ENCODE measurements around the gene SDHC.
A peak's percentile ranks its signal among the peaks of the same experiment; 100 is the strongest.

The SDHC gene, protein sequence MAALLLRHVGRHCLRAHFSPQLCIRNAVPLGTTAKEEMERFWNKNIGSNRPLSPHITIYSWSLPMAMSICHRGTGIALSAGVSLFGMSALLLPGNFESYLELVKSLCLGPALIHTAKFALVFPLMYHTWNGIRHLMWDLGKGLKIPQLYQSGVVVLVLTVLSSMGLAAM

DNA sequence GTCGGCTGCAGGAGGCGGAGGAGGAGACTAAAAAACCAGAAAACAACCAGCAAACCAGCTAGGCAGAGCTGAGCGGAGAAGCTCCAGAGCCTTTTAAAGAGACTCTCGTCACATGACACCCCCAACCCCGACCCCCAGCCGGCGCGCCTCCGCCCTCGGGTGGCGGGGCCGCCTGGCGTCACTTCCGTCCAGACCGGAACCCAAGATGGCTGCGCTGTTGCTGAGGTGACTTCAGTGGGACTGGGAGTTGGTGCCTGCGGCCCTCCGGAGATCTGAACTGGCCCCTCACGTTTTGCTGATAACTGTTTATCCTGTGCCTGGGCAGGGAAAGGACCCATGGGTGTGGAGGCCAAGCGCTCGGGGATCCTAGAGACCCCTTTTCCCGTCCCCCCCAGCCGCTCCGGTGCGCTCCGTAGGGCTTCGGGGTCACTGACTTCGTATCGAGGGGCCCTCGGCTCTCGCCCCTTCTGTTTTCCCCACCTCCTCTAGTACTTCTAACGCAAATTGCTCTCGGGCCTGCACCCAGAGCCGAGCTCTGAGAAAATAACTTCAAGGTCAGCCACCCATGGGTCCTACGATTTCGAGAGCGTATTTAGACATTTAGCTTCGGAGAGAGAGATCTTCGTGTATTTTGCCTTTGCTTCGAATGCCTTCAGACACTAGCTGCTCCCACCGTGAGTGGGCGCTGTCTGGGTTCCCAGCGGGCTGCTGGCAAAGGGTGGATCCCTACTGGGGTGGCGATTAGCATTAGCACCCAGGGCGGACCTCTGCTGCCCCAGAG, at the start of gene SDHC:
Gene SDHC, plus strand, starts transcription at position 181 of the 781 bp plus-strand sequence. Its CDS starts 25 bp downstream, at position 206.
- ATAC-seq = peak; percentile 99
- DNase-seq = peak; percentile 90

DNA sequence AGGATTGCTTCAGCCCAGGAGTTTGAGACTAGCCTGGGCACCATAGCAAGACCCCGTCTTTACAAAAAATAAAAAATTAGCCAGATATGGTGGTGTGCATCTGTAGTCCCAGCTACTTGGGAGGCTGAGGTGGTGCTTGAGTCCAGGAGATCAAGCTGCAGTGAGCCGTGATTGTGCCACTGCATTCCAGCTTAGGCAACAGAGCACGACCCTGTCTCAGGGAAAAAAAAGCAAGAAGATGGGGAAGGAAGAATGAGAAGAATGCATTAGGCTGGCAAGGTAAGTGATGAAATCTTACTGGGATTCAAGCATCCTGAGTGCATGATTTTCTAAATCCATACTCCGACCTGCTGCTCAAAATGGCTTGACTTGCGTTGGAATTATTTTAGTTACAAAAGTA, 48.9 kb upstream of the SDHC start:
- DNase-seq (no peak), ATAC-seq (no peak)

DNA sequence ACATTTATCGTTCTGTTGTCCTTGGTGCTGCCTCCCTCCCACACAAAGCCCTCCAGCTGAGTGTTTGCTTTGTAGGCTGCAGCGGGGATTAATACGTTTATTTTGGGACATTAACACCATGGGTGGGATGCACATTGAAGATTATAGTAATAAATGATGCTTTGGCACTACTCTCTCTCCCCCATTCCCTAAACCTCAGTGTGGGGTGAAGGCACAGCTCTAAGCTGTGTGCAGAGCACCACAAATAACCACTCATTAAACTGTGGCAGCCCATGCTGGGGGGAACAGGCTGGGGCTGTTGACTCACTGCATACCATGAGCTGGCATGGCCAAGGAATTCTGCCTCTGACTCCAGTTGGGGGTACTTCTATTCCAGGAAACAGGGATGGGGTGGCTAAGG, 48.0 kb upstream of the SDHC start:
- no peak for ATAC-seq

DNA sequence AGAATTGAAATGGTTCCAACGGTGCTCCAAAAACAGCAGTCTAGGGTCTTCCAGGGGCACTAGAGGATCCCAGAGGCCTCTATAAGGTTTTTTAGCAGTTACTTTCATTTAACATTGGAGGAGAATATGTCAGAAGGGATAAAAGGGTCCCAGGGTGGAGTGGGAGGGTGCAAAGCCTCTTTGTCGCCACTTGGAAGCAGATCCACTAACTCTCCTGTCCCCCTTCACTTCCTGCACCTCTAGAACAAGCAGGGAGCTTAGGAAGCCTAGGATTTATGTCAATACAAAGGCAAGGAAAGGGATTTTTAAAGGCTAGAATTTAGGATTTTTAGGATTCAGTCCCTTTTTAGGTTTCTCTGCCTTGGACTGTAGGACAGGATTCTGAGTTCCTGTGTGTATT, 47.3 kb upstream of the SDHC start:
- DNase-seq (no peak), ATAC-seq (no peak)

More for the DNA sequence above, 48.0 kb upstream of the SDHC start:
- no peak for DNase-seq

DNA sequence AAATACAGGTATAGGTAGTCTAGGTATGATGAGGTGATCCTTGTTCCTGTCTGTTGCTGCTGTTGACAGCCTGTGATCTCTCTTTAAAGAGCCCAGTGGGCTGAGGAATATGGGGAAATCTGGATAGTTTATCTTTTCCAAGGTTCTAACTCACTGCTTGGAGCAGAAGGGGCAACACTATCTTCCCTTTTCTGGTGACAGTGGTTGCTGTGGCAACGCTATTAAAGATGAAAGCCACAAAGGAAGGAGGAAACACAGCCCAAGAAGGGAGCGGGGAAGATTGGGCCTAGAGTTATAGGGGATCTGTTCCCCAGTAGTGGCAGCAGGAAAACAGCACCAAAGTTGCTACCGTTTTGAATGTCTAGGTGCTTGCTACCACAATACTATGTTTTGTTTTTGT, 46.9 kb upstream of the SDHC start:
- ATAC-seq (no peak), DNase-seq (no peak)

DNA sequence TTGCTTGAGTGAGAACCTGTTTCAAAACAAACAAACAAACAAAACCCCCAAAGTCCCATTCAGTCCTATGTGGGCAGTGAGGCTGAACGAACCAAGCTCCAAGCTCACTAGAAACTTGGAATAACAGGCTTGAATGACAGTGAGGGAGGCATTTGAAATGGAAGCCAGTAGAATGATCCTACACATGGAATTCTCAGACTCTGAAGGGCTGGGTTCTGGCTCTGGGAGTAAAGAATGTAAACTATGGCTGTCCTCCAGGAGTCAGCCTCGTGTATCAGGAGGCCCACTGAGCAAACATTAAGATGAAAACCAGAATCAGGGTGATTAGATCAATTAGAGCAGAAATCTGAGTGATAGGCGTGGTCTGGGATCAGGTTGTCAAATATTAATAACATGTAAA, 40.8 kb upstream of the SDHC start:
- no peak for ATAC-seq
- no peak for DNase-seq

DNA sequence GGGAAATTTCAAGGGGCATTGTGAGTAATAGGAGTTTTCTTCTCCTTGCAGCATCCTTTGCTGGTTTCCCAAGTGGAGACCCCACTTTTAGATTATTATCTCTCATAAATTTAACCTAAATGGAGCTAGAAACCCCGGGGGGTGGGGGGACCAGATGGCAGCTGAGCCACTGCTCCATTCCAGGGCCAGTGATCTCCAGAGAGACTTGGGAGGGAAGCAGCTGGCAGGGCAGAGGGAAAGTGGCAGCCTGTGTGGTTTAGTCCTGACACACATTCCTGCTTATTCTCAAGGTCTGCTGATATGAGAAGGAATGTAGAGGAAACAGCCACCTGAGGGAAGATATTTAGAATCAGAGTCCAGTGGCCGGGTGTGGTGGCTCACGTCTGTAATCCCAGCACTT, 39.3 kb upstream of the SDHC start:
- no peak for DNase-seq
- no peak for ATAC-seq

DNA sequence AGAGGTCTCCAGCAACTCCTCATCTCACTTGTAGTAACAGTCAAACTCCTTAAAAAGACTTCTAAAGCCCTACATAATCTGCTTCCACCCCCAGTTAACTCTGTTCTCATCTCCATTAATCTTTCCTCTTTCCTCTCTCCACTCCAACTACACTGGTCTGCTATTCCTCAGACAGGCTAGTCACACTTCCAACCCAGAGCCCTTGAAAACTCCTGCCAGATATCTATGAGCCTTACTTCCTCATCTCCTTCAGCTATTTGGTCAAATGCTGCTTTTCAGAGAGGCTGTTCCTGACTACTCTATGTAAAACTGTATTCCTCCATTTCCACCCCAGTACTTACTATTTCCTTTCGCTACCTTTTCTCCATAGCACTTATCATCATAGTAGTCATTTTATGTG, 31.2 kb upstream of the SDHC start:
- DNase-seq (no peak), ATAC-seq (no peak)

DNA sequence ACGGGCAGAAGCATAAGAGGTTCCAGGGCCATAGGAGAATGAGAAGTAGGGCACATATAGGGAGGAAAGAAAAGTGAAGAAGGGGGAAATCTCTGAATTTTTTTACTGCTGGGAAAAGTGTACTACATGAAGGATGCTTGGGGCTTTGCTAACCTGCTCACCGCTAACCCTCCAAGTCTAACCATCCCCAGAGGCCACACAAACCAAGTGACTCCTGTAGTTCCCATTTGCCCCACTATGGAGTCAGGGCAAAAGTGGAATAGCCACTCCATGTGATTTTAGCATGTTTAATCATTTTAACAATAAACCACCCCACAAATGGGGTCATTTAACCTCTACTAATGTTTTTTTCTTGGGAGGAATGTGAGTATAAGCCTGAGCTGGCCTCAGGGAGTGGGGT, 29.1 kb upstream of the SDHC start:
- ATAC-seq (no peak), DNase-seq (no peak)

DNA sequence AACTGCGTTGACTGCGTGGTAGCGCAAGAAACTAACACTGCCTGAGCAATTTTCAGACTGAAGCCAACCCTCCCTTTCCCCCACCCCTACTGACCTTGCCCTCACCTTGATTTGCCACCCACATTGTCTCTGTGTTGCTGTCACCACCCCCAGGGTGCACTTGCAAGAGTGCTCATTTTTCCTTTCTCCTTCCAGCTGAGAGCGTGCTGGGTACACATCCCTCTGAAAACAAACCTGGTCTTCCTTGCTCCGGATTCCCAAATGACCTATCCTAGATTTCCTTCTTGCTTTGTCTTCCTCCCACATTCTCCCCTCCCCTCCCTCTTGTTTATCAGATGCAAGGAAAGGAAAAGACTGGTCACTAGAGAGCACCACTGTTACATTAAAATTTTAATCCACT, 28.7 kb upstream of the SDHC start:
- DNase-seq (no peak), ATAC-seq (no peak)

DNA sequence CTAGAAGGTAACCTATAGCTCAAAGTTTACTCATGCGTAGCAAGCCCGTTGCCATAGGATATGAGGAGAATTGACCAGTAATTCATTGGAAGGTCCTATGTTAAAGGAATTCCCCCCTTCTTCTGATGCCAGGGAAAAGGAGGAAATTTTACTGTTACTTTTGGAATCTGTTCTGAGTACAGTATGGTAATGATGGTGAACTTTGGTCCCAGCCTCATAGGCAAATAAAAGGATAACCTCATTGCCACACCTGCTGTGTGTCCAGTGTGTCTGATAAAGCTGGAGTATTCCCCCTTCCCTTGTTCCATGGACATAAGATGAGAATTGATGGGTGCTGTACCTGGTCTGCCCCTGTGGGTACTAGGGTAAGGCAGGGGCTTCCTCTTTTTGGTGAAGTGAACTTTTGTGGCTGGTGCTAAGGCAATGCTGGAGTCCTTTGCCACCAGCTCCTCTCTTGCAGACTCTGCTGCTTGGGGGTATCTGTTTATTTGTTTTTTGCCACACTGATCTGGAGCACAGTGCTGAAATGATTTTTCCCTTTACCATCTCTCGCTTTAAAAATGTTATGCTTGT, 26.6 kb upstream of the SDHC start:
- ATAC-seq = no peak
- DNase-seq = no peak

DNA sequence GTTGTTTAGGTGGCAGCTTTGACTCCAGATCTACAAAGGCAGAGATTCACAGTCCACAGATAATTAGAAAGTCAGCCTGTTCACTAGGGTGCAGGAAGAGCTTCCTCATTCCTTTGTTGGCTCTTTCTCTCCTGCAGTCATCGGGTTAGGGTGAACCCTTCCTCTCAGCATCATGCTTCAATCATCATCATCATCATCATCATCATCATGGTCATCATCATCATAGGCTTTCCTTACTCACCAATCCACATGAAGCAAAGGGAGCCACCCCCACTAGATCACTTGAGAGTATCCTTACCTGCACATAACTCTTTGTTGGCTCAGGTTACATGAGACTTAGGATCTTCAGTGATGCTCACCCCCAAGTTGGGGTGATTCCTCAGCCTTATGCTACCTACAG, 23.4 kb upstream of the SDHC start:
- no peak for ATAC-seq
- no peak for DNase-seq

DNA sequence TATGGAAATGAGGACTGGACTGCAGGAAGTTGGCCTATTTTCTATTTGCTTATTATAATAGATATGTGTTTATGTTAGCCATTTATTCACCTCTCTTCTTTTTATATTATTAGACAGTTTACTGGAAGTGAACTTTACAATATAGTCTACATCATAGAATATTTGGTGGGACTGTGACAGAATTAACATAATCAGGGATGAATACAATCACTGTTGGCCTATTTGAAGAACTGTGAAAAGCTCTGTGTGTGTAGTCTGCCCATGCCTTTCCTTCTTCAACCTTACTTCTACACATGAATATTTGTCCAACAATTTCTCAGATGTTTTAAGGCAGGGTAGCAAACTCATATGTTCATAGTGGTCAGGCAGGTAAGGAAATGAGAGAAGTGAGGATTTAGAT, 16.8 kb upstream of the SDHC start:
- DNase-seq = no peak
- no peak for ATAC-seq

DNA sequence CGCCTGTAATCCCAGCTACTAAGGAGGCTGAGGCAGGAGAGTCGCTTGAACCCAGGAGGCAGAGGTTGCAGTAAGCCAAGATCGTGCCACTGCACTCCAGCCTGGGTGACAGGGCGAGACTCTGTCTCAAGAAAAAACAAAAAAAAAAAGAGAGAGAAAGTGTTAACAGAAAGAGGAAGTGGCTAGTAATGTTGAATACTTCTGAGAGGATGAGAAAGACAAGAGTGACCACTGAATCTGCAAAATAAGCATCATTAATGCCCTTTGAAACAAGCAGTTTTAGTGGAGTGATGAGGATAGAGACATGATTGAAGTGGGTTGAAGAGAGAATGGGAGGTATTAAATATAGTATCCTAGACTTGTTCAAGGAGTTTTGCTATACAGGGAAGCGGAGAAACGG, 16.1 kb upstream of the SDHC start:
- DNase-seq = no peak
- ATAC-seq = no peak

DNA sequence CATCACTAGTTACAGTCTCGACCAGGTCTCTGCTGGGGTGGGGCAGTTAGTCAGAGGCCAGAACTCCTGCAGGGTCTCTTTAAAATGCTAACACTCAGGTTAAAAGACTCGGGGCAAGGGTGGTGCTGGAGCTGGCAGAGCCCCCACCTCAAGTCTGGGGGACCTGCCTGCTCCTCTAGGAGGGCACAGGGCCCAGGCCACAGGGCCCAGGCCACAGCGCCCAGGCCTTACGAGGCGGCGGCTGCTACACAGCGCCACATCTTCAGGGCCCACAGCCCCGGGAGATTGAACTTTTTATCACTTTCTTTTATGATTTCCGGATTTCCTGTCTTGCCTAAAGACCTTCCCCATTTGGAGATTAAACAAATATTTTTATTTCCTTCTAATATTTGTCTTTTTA, 14.8 kb upstream of the SDHC start:
- DNase-seq (no peak), ATAC-seq (no peak)

DNA sequence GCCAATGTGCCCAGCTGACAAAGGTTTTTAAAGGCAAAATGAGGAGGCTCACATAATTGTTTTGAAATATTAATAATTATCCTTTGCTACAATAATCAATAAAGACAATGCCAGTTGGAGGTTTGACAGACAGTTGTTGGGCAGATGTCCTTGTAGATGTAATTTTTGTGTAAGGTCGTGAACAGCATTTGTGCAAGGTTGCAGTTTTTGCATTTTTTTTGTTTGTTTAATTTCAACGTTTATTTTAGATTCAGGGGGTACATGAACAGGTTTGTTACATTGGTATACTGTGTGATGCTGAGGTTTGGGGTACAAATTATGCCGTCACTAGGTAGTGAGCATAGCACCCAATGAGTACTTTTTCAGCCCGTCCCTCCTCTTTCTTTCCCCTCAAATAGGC, 13.7 kb upstream of the SDHC start:
- DNase-seq (no peak), ATAC-seq (no peak)

DNA sequence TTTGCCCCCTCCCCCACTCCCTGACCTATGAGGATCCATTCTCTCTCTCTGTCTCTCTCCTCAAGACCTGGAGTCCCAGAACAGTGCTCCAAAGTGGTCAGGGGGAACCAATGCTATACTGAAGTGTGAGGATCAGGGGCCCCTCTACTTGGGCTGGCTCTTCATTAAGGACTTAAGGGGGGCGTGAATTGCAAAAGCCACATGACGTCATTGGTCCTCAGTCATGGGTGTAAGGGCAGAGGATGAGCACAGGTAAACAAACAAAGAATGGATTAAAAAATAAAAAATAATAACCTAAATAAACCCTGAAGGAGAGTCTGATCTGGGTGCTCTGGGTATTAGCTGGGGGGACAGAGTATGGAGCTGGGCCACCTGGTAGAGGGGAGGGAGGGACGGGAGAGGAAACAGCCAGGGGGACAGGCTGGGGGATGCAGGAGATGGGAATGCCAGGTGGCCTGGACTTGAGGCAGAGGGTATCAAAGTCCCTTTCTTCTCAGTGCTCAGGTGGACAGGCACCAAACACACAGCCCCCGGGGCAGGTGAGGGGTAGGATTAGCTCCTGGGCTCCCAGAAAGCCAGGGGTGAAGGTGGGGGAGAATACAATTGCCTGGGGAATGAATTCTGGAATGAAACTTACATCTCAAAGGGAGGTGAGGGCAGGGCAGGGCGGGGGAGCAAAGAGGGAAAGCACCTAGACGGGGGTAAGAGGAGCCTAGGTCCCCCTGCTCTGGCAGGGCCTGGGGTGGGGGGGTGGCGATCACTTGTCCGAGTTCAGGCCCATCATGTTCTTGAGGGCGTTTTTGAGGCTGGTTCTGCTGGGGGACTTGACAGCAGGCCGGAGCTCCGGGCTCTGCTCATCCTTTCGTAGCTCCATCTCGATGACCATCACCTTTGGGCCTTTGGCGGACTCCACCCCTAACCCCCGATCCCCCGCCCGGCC, 9.0 kb upstream of the SDHC start:
- ATAC-seq = no peak

DNA sequence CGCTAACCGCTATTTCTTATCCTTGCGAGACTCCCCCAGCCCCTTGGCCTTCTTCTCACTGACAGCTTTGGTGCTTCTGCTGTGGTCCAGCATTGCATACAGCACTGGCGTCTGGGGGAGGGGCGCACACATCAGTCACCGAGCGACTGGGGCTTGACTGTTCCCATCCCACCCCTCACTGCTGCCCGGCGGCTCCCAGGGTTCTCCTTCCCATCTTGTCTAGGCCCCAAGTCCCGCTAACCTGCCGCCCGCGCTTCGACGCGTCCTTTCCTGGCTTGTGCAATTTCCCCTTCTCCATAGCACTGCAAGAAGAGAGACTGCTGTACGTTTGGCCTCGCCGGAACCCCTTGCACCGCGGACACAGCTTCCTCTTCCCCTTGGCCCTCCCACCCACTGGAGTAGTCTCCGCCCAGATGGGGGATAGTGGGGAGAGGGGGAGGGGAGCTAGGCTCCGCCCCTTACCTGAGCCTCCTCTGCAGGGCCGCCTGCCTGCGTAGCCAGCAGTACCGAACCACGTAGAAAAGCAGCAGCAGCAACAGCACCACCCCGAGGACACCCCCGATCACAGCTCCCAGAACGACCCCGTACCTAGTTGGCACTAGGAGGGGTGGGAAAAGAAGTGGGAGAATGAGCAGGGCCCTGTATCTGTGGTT, 8.2 kb upstream of the SDHC start:
- DNase-seq (peak; percentile 85), ATAC-seq (peak; percentile 94)

More for the DNA sequence above, 9.0 kb upstream of the SDHC start:
- DNase-seq = peak; percentile 16

DNA sequence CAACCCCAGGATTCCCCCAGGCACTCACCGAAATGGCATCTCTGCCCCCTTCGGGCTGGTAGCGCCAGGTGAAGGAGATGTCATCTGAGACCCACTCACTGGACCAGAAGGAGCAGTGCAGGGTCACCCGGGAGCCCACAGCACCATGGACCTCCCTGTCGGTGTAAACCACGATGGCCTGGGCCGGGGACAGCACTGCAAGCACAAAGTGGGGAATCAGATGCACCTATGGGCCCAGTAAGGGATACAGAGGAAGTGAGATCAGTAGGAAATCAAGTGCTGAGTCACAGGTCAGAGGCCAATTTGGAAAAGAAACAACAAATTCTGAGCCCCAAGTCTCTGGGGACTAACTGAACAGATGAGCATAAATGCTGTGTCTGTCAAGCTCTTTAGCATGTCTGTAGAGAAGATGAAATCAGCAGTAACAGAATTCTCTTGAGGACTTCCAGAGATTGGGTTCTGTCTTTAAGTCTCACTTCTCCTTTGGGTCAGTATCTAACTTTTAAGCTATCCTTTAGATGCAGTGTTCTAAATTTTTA, 6.9 kb upstream of the SDHC start:
- peak; percentile 12 for DNase-seq
- no peak for ATAC-seq

DNA sequence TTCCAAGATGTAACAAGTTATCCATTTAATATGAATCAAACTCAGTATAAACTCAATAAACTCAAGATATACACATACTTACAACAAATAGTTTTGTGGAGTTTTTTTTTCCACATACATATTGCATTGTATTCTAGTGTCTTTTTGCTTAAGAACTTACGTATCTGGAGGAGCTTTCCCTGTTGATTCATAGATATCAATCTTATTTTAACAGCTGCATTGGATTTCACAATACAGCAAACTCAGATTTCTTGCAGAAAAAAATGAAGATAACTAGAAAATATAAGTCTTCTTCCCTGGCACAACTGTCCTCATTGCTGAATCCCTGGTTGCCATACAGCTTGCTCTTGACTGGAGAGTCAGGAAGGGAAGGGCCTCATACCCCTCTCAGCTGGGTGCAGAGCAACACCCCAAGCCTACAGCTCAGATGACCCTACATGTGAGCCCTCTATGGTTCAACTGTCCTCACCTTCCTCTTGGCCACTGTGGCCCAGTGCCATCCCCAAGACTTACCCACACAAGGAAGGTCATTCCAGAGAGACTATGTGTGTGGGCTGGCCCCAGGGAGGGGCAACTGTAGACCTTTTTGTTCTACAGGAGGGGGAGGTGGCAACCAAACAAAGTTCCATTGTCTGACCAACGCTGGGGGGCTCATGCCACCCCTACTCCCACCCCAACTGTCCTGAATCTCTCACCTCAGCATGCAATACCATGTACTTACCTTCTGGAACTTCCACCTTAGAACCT, 6.1 kb upstream of the SDHC start:
- ATAC-seq (no peak), DNase-seq (no peak)

DNA sequence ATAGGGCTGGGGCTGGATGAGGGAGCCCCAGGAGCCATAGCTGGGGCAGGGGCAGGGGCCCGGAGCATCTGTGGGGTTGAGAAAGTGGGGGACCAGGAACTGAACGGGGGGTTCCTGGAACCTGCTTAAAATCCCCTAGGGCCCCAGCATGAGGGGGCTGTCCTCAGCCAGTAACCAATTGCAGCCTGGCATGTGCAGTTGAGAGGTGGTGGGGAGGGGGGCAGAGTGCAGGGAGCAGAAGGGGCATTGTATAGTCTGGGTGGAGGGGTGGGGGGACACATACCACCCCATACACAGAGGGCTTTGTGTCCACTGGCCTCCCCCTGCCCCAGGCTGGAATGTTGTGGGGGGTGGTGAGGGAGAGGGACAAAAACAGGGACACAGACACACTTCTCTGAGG, 4.3 kb upstream of the SDHC start, which contains the start of gene MPZ:
Gene MPZ, minus strand, starts transcription at position 101 of the 400 bp plus-strand sequence. Its CDS starts 63 bp downstream, at position 38.
- no peak for ATAC-seq
- no peak for DNase-seq

Measured in stimulated activated naive CD8-positive, alpha-beta T cell treated with anti-CD3 and anti-CD28 coated beads, Interleukin-15, Interleukin-2, amounts not matched to agents 100 U/mL and 50 U/mL, for 24 hours (primary cell).